HG03571 (cell line): ENCODE results near the gene GABRA5.
"Not testable (repeated sequence)": the region's sequence is repeated elsewhere in the genome, so short reads cannot be mapped to it uniquely, and the experiment has no call there.

Experiments
- ATAC-seq: cut with Tn5 transposase; IDR thresholded peaks from one replicate; pipeline ENCODE4 v1.9.1; 2021; ENCODE audit not compliant: unreplicated experiment

GABRA5 gene

DNA sequence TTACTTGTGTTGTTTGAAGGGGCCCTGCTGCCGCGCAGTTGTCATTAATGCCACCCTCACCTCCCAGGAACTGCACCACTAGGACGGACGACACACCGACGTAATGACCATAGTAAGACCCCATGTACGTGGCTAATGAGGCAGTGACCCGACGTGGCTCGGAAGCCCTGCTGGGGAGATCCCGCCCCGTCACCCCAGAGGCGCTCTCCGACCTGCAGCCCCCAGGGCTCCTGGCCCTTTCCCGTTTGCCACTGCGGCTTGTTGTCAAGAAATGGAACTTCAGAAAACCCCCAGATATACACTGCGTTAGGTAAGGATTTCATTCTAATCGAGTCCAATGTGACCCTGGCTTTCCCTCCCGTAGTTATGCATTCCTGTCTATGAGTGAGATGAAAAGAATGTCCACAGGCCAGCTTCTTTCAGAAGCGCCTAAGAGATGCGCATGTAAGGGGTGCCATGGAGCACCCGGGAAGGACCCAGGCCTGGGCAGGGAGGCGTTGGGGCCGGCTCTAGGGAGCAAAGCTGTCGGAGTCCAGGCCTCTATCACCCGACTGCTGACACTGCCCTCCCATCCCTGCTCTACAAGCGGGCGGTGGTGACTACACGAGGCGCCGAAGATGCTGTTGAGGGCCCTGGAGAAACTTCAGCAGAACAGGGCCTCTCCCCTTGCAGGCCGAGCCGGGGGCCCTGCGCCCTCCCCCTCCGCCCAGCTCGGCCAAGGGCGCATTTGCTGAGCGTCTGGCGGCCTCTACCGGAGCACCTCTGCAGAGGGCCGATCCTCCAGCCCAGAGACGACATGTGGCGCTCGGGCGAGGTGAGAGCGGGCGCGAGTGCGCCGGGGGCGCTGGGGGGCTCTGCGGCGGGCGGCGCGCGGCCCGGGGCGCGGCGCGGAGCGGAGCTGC lies at the start of gene GABRA5:
GABRA5 (plus strand) TSS at position 765 of the 902 bp plus-strand sequence. CDS start 2,187 bp downstream, outside the sequence.
- no peak for ATAC-seq

DNA sequence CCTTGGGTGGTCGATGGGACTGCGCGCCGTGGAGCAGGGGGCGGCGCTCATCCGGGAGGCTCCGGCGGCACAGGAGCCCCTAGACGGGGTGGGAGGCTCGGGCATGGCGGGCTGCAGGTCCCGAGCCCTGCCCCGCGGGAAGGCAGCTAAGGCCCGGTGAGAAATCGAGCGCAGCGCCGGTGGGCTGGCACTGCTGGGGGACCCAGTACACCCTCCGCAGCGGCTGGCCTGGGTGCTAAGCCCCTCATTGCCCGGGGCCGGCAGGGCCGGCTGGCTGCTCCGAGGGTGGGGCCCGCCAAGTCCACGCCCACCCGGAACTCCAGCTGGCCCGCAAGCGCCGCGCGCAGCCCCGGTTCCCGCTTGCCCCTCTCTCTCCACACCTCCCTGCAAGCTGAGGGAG lies 35.7 kb upstream of the GABRA5 start:
- not testable (repeated sequence) for ATAC-seq

DNA sequence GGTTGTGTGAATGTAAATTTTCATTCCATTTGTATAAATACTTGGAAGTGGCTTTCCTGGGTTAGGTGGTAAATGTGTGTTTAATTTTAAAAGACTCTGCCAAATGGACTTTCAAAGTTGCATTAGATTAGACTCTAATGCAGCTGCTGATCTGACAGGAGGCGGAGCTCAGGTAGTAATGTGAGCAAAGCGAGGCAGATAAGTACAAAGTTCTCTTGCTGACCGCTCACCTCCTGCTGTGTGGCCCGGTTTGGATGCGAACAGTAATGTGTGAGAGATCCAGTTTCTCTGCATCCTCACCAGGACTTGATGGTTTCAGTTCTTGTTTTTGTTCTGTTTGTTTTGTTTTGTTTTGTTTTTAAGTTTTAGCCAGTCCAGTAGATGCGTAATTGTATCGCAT lies 34.9 kb upstream of the GABRA5 start:
- ATAC-seq: no peak

DNA sequence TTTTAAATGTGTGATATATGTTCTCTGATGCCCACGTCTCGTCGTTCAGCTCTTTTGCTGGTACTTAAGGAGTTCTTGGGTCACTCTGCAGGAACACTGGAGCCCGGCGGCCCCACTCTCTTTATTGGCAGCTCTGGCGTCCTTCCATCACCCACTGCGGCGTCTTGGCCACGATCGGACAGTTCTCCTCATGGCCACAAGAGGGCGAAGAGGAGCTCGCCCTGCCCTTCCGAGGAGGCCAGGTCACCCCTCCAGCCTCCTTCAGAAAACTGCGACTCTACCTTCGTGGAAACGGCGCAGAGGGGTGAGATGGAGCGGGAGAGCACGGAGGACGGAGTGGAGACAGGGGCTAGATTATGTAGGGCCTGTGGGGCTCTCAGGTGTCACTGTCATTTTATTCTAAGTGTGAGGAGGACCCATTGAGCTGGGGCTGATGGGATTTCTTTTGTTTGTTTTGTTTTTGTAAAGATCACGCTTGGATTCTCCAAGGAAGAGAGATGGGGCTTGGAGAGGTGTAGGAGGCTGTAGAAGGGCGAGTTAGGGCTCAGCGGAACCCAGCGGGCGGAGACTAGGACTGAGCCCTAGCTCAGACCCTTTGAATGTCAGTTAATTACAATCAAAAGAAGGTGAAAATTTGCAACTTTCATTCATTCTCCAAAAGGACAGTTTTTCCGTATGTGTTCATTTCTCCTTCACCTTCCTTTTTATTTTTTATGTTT lies 28.0 kb upstream of the GABRA5 start:
- no peak for ATAC-seq

DNA sequence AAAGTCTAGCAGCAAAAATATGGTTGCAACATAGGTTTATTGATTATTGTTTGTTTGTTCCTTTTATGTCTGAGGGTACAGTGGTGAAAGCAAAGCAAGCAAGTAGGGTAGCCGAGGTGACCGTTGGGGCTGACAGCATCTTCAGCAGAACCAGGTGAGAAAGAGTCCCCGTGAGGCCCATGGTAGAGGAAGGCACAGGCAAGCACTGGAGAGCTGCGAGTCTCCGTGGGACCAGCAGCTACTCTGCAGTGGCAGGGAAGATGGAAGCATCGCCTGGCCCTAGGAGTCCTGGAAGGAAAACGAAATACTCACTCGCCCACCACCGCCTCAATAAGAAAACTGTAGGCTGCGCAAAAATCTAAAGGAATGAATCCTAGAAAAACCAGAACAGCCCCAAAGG lies 25.3 kb upstream of the GABRA5 start:
- no peak for ATAC-seq

DNA sequence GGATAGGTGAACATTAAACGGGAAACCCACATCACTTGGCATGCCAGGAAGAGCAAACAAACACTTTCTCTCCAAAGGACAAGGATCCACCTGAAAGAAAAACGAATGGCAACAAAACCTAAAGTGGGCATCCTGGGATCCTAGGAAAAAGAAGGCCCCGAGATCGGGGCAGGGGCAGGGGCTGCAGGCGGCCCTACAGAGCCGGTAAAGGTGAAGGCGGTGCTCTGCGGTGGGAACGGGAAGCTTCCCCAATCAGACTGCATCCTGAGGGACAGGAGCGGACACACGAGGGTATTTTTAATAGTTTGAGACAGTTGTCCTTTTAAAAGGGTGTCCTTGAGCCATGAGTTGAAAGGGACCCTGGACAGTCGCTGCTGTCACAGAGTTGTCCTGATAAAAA lies 24.9 kb upstream of the GABRA5 start:
- ATAC-seq: no peak

DNA sequence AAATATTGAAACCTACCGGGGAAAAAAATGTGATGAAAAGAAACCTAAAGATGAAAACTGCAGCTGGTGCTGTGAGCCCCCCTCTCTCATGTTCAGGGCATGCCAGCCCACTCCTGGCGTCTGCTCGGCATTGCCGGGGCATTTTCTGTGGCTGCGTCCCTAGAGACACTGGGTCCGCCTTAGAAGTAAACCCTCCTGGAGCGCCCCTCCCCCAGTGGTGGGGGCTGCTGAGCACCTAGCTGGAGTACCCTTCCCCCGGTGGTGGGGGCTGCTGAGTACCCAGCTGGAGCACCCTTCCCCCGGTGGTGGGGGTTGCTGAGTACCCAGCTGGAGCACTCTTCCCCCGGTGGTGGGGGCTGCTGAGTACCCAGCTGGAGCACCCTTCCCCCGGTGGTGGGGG lies 24.5 kb upstream of the GABRA5 start:
- ATAC-seq: no peak

DNA sequence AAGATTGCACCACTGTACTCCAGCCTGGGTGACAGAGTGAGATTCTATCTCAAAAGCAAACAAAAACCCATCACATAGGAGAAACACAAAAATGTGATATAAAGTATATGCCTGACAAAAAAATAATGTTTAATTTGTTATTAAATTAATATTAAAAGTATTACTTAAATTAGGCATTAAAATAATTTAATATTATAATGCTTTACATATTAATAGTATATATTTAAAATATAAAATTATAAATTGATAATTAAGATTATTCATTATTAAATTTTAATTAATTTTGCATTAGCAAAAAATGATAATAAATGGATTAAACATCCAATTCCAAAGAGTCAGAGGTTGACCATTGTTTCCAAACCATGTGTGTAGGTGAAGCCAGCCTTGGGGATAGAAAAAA lies 22.0 kb upstream of the GABRA5 start:
- no peak for ATAC-seq

DNA sequence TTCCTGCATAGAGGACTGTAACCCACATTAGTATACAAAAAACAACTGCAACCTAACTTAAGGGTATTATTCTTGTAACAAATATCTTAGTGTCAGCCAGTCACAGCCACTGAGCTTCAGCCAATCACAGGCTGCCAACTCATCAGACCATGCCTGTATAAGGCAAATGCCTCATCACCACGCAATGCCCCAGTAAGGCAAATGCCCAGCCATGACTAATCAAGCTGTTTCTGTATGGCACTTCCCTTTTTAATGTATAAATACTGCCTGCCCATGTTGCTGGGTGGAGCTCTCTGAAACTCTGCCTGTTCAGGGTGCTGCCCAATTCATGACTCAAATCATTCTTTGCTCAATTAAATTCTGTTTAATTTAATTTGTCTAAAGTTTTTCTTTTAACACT lies 18.4 kb upstream of the GABRA5 start:
- ATAC-seq: no peak

DNA sequence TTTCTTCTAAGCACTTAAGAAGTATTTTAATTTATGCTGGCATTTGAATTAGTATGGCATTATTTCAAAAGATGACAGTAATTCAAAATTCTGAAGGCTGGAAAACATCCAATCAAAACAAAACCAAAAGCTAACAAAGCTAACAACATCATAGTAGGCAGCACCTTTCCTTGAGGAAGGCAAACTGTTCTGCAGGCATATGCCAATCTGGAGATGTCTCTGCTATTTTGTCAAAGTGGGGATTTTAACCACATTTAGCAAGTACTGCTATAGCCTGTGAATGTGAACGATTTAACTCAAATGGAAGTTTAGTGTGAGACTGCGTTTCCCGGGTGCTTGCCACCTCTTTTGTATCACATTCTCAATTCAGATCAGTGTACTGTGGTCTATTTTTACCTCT lies 16.7 kb upstream of the GABRA5 start:
- no peak for ATAC-seq

DNA sequence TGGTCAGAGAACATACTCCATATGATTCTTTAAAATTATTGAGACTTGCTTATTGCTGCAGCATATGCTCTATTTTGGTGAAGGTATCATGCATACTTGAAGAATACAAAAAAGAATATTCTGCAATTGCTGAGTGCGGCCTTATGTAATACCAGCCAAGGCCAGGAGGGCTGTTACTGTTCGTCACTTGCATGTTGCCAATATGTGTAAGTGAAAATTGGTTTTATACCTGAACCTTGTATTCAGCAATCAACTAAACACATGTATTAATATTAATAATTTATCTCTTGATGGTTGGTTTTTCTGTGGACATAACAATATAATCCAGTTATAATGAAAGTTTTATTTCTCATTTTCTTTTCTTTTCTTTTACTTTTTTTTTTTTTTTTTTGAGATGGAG lies 13.9 kb upstream of the GABRA5 start:
- no peak for ATAC-seq

DNA sequence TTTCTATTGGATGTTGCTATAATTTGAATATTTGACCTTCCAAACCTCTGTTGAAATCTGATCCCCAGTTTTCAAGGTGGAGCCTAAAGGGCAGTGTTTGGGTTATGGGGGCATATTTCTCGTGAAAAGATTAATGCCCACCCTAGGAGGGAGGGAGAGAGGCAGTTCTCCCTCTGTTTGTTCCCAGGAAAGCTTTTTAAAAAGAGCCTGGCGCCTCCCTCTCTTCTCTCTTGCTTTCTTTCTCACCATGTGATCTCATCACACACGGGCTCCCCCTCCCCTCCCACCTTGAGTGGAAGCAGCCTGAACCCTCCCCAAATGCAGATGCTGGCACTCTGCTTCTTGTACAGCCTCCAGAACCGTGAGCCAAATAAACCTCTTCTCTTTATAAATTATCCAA lies 12.4 kb upstream of the GABRA5 start:
- no peak for ATAC-seq

DNA sequence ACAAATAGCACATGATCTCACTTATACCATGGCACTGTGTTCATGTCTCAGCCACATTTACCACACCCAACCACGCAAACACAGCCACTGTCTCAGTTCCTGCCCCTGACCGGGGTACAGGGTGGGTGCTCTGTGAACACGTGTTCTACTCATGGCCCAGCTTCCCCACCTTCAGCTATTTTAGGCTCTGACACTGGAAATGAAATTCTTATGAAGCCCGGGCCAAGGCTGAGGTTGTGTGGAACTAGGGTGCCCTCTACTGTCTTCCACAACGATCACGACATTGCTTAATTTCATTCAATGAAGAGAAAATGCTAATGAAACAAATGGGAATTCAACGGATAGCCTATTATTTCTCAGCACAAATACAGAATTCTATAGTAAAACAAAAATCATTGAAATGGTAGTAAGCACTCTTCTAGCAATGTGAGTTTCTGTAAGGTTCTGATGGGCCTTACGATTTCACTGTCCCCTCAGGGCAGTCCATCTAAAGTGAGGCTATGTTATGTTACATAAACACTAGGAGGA lies 2.1 kb upstream of the GABRA5 start:
- no peak for ATAC-seq

DNA sequence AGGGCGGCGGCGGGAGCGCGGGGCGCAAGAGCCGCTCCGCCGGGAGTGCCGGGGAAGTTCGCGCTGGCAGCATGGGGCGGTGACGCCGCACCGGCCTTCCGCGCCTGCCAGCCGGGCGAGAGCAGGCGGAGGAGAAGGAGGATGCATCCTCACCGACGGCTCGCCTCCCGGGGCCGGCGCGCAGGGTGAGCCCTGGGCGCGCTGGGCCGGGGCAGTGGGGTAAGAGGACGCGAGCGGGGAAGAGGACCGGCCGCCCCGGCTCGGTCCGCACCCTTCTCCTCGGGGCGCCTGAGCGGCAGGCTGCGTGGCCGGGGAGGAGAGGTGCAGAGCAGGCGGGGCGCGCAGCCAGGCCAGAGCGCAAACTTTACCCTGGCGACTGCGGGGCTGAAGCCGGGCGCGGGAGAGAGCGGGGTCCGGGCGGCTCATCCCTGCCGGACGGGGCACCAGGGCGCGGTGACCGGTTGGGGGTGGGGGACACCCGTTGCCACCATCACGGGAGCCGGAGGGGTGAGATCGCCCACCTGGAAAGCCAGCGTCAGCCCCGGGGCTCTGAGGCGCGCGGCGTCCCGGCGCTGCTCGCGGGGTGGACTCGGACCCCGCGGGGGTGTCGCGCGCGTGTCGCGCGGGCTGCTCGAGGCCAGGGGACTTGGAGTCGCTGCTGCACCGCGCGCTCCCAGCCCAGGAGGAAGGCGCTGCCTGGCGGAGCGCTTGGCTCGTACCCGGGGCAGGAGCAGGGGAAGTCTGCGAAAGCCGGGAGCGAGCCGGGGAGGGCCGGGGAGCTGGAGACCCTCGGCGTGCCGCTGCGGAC lies 542 bp downstream of the GABRA5 start:
- no peak for ATAC-seq

DNA sequence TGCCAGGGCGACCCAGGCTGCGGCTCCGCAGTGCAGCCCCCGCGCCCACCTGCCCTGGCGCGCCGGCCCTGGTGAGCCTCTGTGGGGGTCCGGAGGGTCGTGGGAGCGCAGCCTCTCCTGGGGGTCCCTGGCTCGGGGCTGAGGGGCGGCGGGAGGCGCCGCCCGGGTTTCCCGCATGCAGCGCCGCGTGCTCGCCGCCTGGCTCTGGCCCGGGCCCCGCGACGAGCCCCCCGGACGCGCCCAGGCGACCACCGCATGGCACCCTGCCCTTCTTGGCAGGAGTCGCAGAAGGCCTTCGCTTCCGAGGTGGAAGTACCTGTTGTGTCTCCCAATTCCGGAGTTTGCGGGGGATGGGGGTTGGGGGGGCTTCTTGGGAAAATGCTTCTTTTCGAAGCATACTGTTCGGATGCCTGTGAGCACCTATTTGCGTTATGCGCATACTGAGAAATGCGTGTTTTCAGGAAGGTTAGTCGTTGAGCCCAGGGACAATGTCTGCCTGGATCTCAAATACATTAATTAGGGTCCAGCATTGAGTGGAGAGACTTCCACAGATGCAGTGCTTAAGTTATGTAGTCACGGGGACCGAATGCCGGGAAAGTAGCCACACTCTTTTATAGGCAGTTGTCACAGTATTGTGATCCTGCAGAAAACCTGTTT lies 1.3 kb downstream of the GABRA5 start:
- no peak for ATAC-seq

DNA sequence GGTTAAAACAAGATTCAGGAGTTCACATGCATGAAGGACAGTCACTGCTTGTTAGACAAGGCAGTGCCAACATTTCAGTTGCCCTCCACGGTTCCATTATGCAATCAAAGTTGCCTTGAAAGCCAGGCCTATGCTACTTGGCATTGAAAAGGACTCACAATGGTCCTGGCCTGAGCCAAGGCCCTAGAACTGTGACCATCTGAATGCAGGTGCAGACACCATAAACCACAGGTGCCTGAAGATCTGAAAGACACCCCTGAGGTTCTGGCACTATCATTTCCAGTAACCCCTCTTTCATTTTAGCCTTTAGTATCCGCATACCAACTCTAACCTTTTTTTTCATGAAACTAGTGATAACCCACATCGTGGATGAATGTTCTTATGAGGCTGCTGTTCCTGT lies 2.8 kb downstream of the GABRA5 start:
- no peak for ATAC-seq

DNA sequence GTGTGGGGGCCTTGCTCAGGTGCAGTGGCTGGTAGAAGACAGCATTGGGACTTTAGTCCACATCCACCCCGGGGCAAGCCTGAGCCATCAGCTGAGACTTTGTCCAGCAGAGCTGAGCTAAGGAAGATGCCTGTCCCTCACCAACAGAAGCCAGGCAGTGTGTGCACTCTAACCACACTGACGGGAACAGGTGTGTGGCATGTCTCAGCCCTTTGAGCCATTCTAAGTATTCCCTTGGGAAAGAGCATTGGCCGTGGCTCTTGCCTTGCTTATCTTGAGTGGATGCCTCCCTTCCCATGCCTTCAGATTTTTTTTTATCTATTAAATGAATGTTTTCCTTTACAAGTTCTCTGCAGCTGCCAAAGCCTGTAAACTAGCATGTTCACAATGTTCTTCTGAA lies 3.5 kb downstream of the GABRA5 start:
- no peak for ATAC-seq

DNA sequence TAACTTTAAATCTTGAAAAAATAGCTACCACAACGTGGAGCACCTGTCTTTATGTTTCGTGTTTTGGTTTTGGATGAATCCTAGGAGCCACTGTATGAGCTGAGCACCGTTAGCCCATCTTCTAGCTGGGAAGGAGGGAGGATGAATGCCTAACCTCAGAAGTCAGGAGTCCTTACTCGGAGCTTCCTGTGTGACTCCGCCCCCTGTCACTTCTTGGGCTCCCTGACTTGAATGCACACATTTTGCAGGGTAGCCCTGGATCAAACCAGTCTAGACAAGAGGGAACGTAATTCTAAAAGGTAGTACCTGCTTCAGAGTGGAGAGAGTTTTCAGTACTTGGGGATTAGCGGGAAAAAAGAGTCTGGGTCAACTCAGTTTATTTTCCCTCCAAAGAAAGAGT lies 5.3 kb downstream of the GABRA5 start:
- ATAC-seq: no peak

DNA sequence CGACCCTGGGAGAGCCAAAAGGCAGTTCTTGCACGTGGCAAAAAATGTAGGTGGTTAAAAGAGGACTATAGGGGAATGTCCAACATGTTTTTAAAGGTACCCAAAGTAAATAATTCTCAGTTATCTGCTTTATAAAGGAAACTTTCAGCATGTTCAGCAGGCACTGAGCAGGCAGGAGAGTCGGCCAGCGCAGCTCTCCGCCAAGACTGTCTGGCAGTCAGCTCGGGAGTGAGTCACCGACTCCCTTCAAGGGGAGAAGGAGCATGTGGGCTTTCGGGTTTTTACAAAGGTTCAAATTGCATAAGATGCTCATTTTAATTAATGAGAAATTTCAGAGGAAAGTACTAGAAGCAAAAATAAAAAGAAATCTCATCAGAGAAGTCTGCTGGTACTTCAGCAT lies 7.0 kb downstream of the GABRA5 start:
- no peak for ATAC-seq

DNA sequence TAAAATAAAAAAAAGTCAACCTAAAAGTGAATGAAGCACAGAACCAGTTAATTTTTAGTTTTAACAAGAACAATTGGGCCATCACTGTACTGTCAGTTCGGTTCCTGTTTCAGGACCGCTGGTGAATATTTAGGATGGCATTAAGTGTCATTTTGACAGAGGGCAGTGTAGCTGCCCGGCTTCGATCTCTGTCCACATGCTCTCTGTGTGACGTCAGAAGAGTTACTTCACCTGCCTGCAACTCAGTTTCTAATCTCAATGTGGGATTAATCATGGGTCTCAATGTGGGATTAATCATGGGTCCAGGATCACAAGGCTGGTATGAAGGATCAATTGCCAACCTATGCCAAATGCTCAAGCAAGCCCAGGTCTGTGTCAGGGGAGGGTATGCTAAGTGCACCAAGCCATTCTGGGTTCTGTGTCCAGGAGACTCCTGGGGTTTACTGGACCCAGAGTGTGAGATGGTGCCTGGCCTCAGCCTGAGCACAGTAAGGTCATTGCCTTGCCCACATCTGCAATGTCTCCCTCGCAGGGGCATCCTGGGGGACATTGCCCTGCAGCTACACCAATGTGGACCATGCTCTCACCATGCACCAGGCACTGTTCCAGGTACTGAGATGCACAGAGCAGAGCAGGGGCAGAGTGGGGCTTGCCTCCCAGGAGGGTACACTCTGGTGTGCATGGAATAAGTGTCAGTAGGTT lies 8.1 kb downstream of the GABRA5 start:
- ATAC-seq: no peak
